ENCODE measurements around the gene MTREX. TPM values are rescaled to one million over a fixed set of nuclear protein-coding genes. Genes with fewer than 3 reads are reported as not detected.
A peak's percentile ranks its signal among the peaks of the same experiment; 100 is the strongest.

The MTREX gene
- polyA plus RNA-seq (2013, experiment 1 of 2), result 34.6 TPM
- 36.1 TPM for polyA plus RNA-seq (2013, experiment 2 of 2)

DNA sequence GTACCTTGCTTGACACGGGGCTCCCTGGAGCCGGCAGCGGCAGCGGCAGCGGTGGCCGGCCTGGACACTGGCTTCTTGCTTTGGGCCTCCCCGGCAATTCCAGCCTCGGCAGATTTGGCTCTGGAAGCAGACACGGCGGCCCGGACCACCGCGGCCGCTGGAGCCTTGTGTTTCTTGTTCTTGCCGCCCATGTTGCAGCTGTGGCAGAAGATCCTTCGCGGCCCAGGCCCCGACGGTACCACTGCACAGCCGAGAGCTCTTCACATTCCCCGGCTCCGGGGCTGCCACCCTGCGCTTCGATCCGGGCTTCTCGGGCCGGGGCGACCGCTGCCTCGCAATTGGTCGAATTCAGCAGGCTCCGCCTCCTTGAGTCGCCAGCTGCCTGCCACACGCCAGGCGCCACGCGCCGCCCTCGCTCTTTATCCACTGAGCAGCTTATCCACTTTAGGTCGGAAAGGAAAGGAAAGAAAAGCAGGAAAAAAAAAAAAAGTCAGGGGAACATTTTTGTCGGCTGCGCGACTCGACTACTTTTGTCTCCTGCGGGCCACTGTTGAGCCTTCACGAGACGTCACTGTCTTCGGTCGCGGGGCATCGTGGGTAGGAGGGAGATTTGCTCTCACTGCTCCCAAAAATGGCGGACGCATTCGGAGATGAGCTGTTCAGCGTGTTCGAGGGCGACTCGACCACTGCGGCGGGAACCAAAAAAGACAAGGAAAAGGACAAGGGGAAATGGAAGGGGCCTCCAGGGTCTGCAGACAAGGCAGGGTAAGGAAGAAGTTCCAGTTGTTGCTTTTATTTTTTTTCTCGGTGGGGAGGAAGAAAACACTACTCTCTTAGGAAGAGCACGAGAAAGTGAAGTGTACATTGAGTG is at the start of gene MTREX, which contains the start of gene DHX29:
TSS of gene MTREX (plus strand) at position 607 of the 871 bp plus-strand sequence. CDS start at position 632, 25 bp downstream.
TSS of gene DHX29 (minus strand) at position 312 of the 871 bp plus-strand sequence. CDS start at position 191, 121 bp downstream.
- Histone ChIP-seq H3K9me3 (ENCODE audit: control insufficient read depth, low read length) (no peaks in the 10 kb centered on the region), H3K9ac (ENCODE audit: low read length) (peak within 1 kb of the TSS; percentile 99), H4K91ac (ENCODE audit: low read length) (peak within 1 kb of the TSS; percentile 31), H3K79me1 (replicated peaks; ENCODE audit: low read length, poor library complexity, severe bottlenecking) (peaks cover 2% of the 10 kb centered on the region), H3K36me3 (ENCODE audit: control insufficient read depth in 1 of 2, insufficient read depth in 2 of 2, low read depth in 1 of 2, low read length in 2 of 2) (no peaks in the 10 kb centered on the region), H3K4me1 (ENCODE audit: control insufficient read depth, insufficient read depth, low read depth, low read length) (no peaks in the 10 kb centered on the region), H2BK15ac (ENCODE audit: low read depth, poor library complexity, severe bottlenecking) (no peak within 1 kb of the TSS), H4K8ac (ENCODE audit: low read length) (peak within 1 kb of the TSS; percentile 8), H2BK5ac (ENCODE audit: low read depth, low read length, poor library complexity, severe bottlenecking) (peak within 1 kb of the TSS; percentile 86), H3K4me2 (ENCODE audit: low read length, poor library complexity, severe bottlenecking) (peak within 1 kb of the TSS; percentile 70), H3K18ac (ENCODE audit: low read depth in 1 of 2, low read length in 2 of 2) (peak within 1 kb of the TSS; percentile 44 to 63), H3K4me3 (ENCODE audit: insufficient read depth in 1 of 2, low read depth in 1 of 2, low read length in 2 of 2) (peak within 1 kb of the TSS; percentile 59 to 94), H3K27me3 (ENCODE audit: control insufficient read depth in 1 of 2, insufficient read depth in 1 of 2, low read length in 2 of 2) (no peaks in the 10 kb centered on the region), H2AFZ (ENCODE audit: low read depth, low read length) (peak within 1 kb of the TSS; percentile 30), H3K23ac (ENCODE audit: low read length in 2 of 2) (peak within 1 kb of the TSS in 1 of 2 experiments; percentile 70), H3K14ac (ENCODE audit: low read length in 2 of 2) (peak within 1 kb of the TSS in 1 of 2 experiments; percentile 69), H2BK12ac (ENCODE audit: low read length in 2 of 2) (peak within 1 kb of the TSS in 1 of 2 experiments; percentile 29), H3K4ac (ENCODE audit: low read depth in 1 of 2, low read length in 2 of 2) (peak within 1 kb of the TSS; percentile 49 to 77), H2AK5ac (ENCODE audit: low read length, severe bottlenecking) (no peak within 1 kb of the TSS), H3K27ac (ENCODE audit: low read length, poor library complexity, severe bottlenecking) (peak within 1 kb of the TSS; percentile 96), H2BK120ac (ENCODE audit: low read depth, low read length) (no peak within 1 kb of the TSS)
- under 1% methylated on average over 62 of the region's 62 CpGs for WGBS
- peak; percentile 96 for DNase-seq

DNA sequence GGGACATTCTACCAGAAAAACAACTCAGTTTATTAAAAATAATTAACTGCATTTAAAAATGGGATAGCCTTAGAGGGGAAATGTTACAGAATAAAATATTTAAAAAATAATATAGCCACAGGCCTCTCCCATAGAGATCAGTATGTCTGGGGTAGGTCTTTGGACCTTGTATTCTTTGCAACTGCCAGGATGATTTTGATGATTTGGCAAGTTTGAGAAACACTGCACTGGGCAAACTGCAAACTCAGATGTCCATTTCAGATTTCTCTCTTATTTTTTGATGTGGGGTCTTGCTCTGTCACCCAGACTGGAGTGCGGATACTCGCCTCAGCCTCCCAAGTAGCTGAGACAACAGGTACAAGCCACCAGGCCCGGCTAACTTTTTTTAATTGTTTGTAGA is 49.5 kb upstream of the MTREX start:
- Histone ChIP-seq H3K23ac (ENCODE audit: low read length in 2 of 2) (no peak overlapping the region), H2BK5ac (ENCODE audit: low read depth, low read length, poor library complexity, severe bottlenecking) (no peak overlapping the region), H3K9me3 (ENCODE audit: control insufficient read depth, low read length) (no peaks in the 10 kb centered on the region), H3K27ac (ENCODE audit: low read length, poor library complexity, severe bottlenecking) (no peak overlapping the region), H3K9ac (ENCODE audit: low read length) (no peak overlapping the region), H2BK120ac (ENCODE audit: low read depth, low read length) (no peak overlapping the region), H3K4me1 (ENCODE audit: control insufficient read depth, insufficient read depth, low read depth, low read length) (no peaks in the 10 kb centered on the region), H3K4ac (ENCODE audit: low read depth in 1 of 2, low read length in 2 of 2) (no peak overlapping the region), H4K8ac (ENCODE audit: low read length) (no peak overlapping the region), H3K4me3 (ENCODE audit: insufficient read depth in 1 of 2, low read depth in 1 of 2, low read length in 2 of 2) (no peak overlapping the region), H2AK5ac (ENCODE audit: low read length, severe bottlenecking) (no peak overlapping the region), H3K14ac (ENCODE audit: low read length in 2 of 2) (no peak overlapping the region), H3K36me3 (ENCODE audit: control insufficient read depth in 1 of 2, insufficient read depth in 2 of 2, low read depth in 1 of 2, low read length in 2 of 2) (peaks cover 7 to 96% of the 10 kb centered on the region in 2 experiments), H3K4me2 (ENCODE audit: low read length, poor library complexity, severe bottlenecking) (no peak overlapping the region), H3K79me1 (replicated peaks; ENCODE audit: low read length, poor library complexity, severe bottlenecking) (peaks cover 2% of the 10 kb centered on the region), H3K27me3 (ENCODE audit: control insufficient read depth in 1 of 2, insufficient read depth in 1 of 2, low read length in 2 of 2) (no peaks in the 10 kb centered on the region), H2BK12ac (ENCODE audit: low read length in 2 of 2) (no peak overlapping the region), H2BK15ac (ENCODE audit: low read depth, poor library complexity, severe bottlenecking) (no peak overlapping the region), H3K18ac (ENCODE audit: low read depth in 1 of 2, low read length in 2 of 2) (no peak overlapping the region), H4K91ac (ENCODE audit: low read length) (no peak overlapping the region), H2AFZ (ENCODE audit: low read depth, low read length) (no peak overlapping the region)
- WGBS, result 100% methylated on average over 3 of the region's 3 CpGs
- DNase-seq, result no peak

DNA sequence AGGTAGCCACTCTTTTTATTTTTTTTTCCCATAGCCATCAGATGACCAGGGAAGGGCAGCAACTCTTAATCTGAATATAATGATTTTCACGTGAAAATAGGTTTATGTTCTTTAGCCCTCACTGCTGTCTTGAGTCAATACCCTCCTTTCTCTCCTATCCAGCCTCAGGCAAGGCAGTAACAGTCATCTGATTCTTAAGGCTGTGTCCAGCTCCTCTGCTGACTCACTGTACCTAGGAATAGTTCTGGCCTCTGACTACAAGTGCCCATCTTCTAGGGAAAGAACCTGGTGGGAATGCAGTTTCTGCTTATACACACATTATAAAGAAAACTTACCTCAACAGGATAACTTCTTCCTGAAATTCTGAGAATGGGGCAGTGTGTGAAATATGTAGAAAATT is 31.0 kb upstream of the MTREX start:
- no peak overlapping the region for H2BK15ac ChIP-seq (ENCODE audit: low read depth, poor library complexity, severe bottlenecking)
- no peak overlapping the region for H3K27ac ChIP-seq (ENCODE audit: low read length, poor library complexity, severe bottlenecking)
- no peak overlapping the region for H2BK12ac ChIP-seq (ENCODE audit: low read length in 2 of 2)
- no peak overlapping the region for H3K18ac ChIP-seq (ENCODE audit: low read depth in 1 of 2, low read length in 2 of 2)
- H2AK5ac ChIP-seq (ENCODE audit: low read length, severe bottlenecking), result no peak overlapping the region
- peak overlapping the region; percentile 39 for H3K9ac ChIP-seq (ENCODE audit: low read length)
- H3K4me1 ChIP-seq (ENCODE audit: control insufficient read depth, insufficient read depth, low read depth, low read length), result no peaks in the 10 kb centered on the region
- H2BK5ac ChIP-seq (ENCODE audit: low read depth, low read length, poor library complexity, severe bottlenecking), result no peak overlapping the region
- no peak overlapping the region for H3K23ac ChIP-seq (ENCODE audit: low read length in 2 of 2)
- no peak overlapping the region for H2BK120ac ChIP-seq (ENCODE audit: low read depth, low read length)
- H3K4me3 ChIP-seq (ENCODE audit: insufficient read depth in 1 of 2, low read depth in 1 of 2, low read length in 2 of 2), result no peak overlapping the region
- H2AFZ ChIP-seq (ENCODE audit: low read depth, low read length), result no peak overlapping the region
- H4K8ac ChIP-seq (ENCODE audit: low read length), result no peak overlapping the region
- peaks cover 3% of the 10 kb centered on the region for H3K79me1 ChIP-seq (replicated peaks; ENCODE audit: low read length, poor library complexity, severe bottlenecking)
- WGBS, result 100% methylated on average over 1 of the region's 1 CpG
- DNase-seq, result peak; percentile 21
- no peaks in the 10 kb centered on the region for H3K9me3 ChIP-seq (ENCODE audit: control insufficient read depth, low read length)
- no peak overlapping the region for H4K91ac ChIP-seq (ENCODE audit: low read length)
- H3K4ac ChIP-seq (ENCODE audit: low read depth in 1 of 2, low read length in 2 of 2), result no peak overlapping the region
- no peak overlapping the region for H3K14ac ChIP-seq (ENCODE audit: low read length in 2 of 2)
- no peaks in the 10 kb centered on the region for H3K27me3 ChIP-seq (ENCODE audit: control insufficient read depth in 1 of 2, insufficient read depth in 1 of 2, low read length in 2 of 2)
- no peak overlapping the region for H3K4me2 ChIP-seq (ENCODE audit: low read length, poor library complexity, severe bottlenecking)
- peaks cover 13 to 95% of the 10 kb centered on the region in 2 experiments for H3K36me3 ChIP-seq (ENCODE audit: control insufficient read depth in 1 of 2, insufficient read depth in 2 of 2, low read depth in 1 of 2, low read length in 2 of 2)

DNA sequence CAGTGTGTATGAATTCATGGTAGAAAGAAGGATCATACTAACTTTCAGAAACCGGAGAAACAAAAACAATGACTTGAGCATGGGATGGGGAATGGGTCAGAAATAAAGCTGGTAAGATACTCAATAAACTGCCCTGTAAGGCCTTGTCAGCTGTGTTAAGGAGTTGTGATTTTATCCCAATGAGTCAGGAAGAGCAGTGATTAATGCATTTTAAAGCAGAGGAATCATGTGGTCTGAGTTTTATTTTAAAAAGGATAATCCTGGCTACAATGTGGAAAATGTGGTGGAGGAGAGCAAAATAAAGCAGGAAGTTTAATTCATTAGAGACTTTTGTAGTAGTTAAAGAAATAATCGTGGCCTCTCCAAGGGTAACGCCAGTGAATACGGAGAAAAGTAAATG is 29.0 kb upstream of the MTREX start:
- H2AK5ac ChIP-seq (ENCODE audit: low read length, severe bottlenecking), result no peak overlapping the region
- no peak overlapping the region for H2BK5ac ChIP-seq (ENCODE audit: low read depth, low read length, poor library complexity, severe bottlenecking)
- H3K4me3 ChIP-seq (ENCODE audit: insufficient read depth in 1 of 2, low read depth in 1 of 2, low read length in 2 of 2), result no peak overlapping the region
- no peak overlapping the region for H2AFZ ChIP-seq (ENCODE audit: low read depth, low read length)
- no peak overlapping the region for H3K4me2 ChIP-seq (ENCODE audit: low read length, poor library complexity, severe bottlenecking)
- H3K9me3 ChIP-seq (ENCODE audit: control insufficient read depth, low read length), result no peaks in the 10 kb centered on the region
- 95% methylated on average over 4 of the region's 4 CpGs for WGBS
- no peak overlapping the region for H3K14ac ChIP-seq (ENCODE audit: low read length in 2 of 2)
- H3K9ac ChIP-seq (ENCODE audit: low read length), result peak overlapping the region; percentile 13
- H2BK120ac ChIP-seq (ENCODE audit: low read depth, low read length), result no peak overlapping the region
- no peak overlapping the region for H2BK12ac ChIP-seq (ENCODE audit: low read length in 2 of 2)
- peaks cover 8 to 93% of the 10 kb centered on the region in 2 experiments for H3K36me3 ChIP-seq (ENCODE audit: control insufficient read depth in 1 of 2, insufficient read depth in 2 of 2, low read depth in 1 of 2, low read length in 2 of 2)
- H4K8ac ChIP-seq (ENCODE audit: low read length), result no peak overlapping the region
- H3K4me1 ChIP-seq (ENCODE audit: control insufficient read depth, insufficient read depth, low read depth, low read length), result no peaks in the 10 kb centered on the region
- peak; percentile 24 for DNase-seq
- no peak overlapping the region for H2BK15ac ChIP-seq (ENCODE audit: low read depth, poor library complexity, severe bottlenecking)
- H3K18ac ChIP-seq (ENCODE audit: low read depth in 1 of 2, low read length in 2 of 2), result no peak overlapping the region
- H3K79me1 ChIP-seq (replicated peaks; ENCODE audit: low read length, poor library complexity, severe bottlenecking), result peaks cover 1% of the 10 kb centered on the region
- no peak overlapping the region for H3K4ac ChIP-seq (ENCODE audit: low read depth in 1 of 2, low read length in 2 of 2)
- H3K23ac ChIP-seq (ENCODE audit: low read length in 2 of 2), result no peak overlapping the region
- H4K91ac ChIP-seq (ENCODE audit: low read length), result no peak overlapping the region
- H3K27me3 ChIP-seq (ENCODE audit: control insufficient read depth in 1 of 2, insufficient read depth in 1 of 2, low read length in 2 of 2), result no peaks in the 10 kb centered on the region
- H3K27ac ChIP-seq (ENCODE audit: low read length, poor library complexity, severe bottlenecking), result no peak overlapping the region
